H9 (cell line): Measurements from ENCODE around the gene ZNF260. TPM values are rescaled to one million over a fixed set of nuclear protein-coding genes. Genes with fewer than 3 reads are reported as not detected.

Experiments
- DNase-seq: peaks from one replicate; pipeline ENCODE4 v3.0.0-alpha.2; 2017
- H2AFZ ChIP-seq: one replicate; pipeline ENCODE4 v1.6.1; 2013; ENCODE audit warnings: mild to moderate bottlenecking, low read length, control low read depth, moderate library complexity
- H2AK5ac ChIP-seq: 2 replicates; pipeline ENCODE4 v1.6.1; 2013; ENCODE audit warnings: low read length, control low read depth, mixed read lengths; ENCODE audit not compliant: insufficient read length
- H2BK120ac ChIP-seq: one replicate; pipeline ENCODE4 v1.6.1; 2013; ENCODE audit warnings: low read depth, mild to moderate bottlenecking, low read length, control low read depth, inconsistent platforms; ENCODE audit not compliant: poor library complexity, severe bottlenecking
- H2BK12ac ChIP-seq: 2 replicates; pipeline ENCODE4 v1.6.1; 2013; ENCODE audit warnings: low read length, control low read depth, mixed read lengths, low read depth; ENCODE audit not compliant: insufficient read length
- H2BK15ac ChIP-seq: 2 replicates; pipeline ENCODE4 v1.6.1; 2013; ENCODE audit warnings: low read depth, low read length, control low read depth
- H2BK20ac ChIP-seq: one replicate; pipeline ENCODE4 v1.6.1; 2013; ENCODE audit warnings: low read depth, mild to moderate bottlenecking, low read length, control low read depth, inconsistent platforms; ENCODE audit not compliant: poor library complexity, severe bottlenecking
- H2BK5ac ChIP-seq: 2 replicates; pipeline ENCODE4 v1.6.1; 2013; ENCODE audit warnings: low read length, control low read depth, mixed read lengths; ENCODE audit not compliant: insufficient read length
- H3K14ac ChIP-seq: 2 replicates; pipeline ENCODE4 v1.6.1; 2013; ENCODE audit warnings: low read length, control low read depth; ENCODE audit not compliant: insufficient read depth
- H3K18ac ChIP-seq: 2 replicates; pipeline ENCODE4 v1.6.1; 2013; ENCODE audit warnings: low read depth, mild to moderate bottlenecking, mixed read lengths, low read length, control low read depth; ENCODE audit not compliant: insufficient read length
- H3K23ac ChIP-seq: 2 replicates; pipeline ENCODE4 v1.6.1; 2013; ENCODE audit warnings: low read length, control low read depth, mixed read lengths, low read depth; ENCODE audit not compliant: insufficient read length
- H3K23me2 ChIP-seq: 2 replicates; pipeline ENCODE4 v1.6.1; 2013; ENCODE audit warnings: low read depth, mild to moderate bottlenecking, mixed read lengths, low read length, control low read depth; ENCODE audit not compliant: insufficient read length, poor library complexity, severe bottlenecking
- H3K27ac ChIP-seq: 2 replicates; pipeline ENCODE4 v1.5.1; 2013; ENCODE audit warnings: low read length, control low read depth, mixed read lengths, low read depth; ENCODE audit not compliant: insufficient read length
- H3K27me3 ChIP-seq: 2 replicates; pipeline ENCODE4 v1.6.1; 2013; ENCODE audit warnings: low read length, control low read depth, inconsistent platforms; ENCODE audit not compliant: insufficient read depth
- H3K4ac ChIP-seq: 2 replicates; pipeline ENCODE4 v1.6.1; 2013; ENCODE audit warnings: low read depth, mild to moderate bottlenecking, control low read depth, inconsistent platforms, low read length, moderate library complexity
- H3K4me1 ChIP-seq: 2 replicates; pipeline ENCODE4 v1.6.1; 2013; ENCODE audit warnings: low read length, control low read depth, inconsistent platforms; ENCODE audit not compliant: insufficient read depth
- H3K4me2 ChIP-seq: 2 replicates; pipeline ENCODE4 v1.6.1; 2013; ENCODE audit warnings: low read length, control low read depth, mixed read lengths; ENCODE audit not compliant: insufficient read length, insufficient read depth
- H3K56ac ChIP-seq: 2 replicates; pipeline ENCODE4 v1.6.1; 2013; ENCODE audit warnings: low read depth, mild to moderate bottlenecking, mixed read lengths, low read length, control low read depth; ENCODE audit not compliant: insufficient read length
- H3K79me1 ChIP-seq: 2 replicates; pipeline ENCODE4 v1.6.1; 2013; ENCODE audit warnings: low read depth, mild to moderate bottlenecking, moderate library complexity, low read length, control low read depth, inconsistent platforms; ENCODE audit not compliant: insufficient read depth, poor library complexity, severe bottlenecking
- H3K79me2 ChIP-seq: 2 replicates; pipeline ENCODE4 v1.6.1; 2013; ENCODE audit warnings: low read length, control low read depth, inconsistent platforms; ENCODE audit not compliant: insufficient read depth
- H3K9ac ChIP-seq: 2 replicates; pipeline ENCODE4 v1.6.1; 2013; ENCODE audit warnings: low read length, control low read depth, mixed read lengths; ENCODE audit not compliant: insufficient read length; ENCODE audit errors: extremely low read depth
- H3K9me3 ChIP-seq: one replicate; pipeline ENCODE4 v1.6.1; 2013; ENCODE audit warnings: low read depth, low read length, inconsistent platforms; ENCODE audit not compliant: control insufficient read depth
- H3T11ph ChIP-seq: one replicate; pipeline ENCODE4 v1.6.1; 2013; ENCODE audit warnings: mild to moderate bottlenecking, low read length, control low read depth, inconsistent platforms
- H4K20me1 ChIP-seq: one replicate; pipeline ENCODE4 v1.6.1; 2013; ENCODE audit not compliant: control insufficient read depth, insufficient read length, insufficient read depth
- H4K5ac ChIP-seq: 2 replicates; pipeline ENCODE4 v1.6.1; 2013; ENCODE audit warnings: low read depth, mild to moderate bottlenecking, mixed read lengths, low read length, control low read depth; ENCODE audit not compliant: insufficient read length
- H4K8ac ChIP-seq: replicated peaks from 2 replicates; pipeline ENCODE4 v1.6.1; 2013; ENCODE audit warnings: low read length, control low read depth, mixed read lengths, low read depth; ENCODE audit not compliant: insufficient read length
- H4K91ac ChIP-seq: 2 replicates; pipeline ENCODE4 v1.6.1; 2013; ENCODE audit warnings: low read depth, mild to moderate bottlenecking, moderate library complexity, mixed read lengths, low read length, control low read depth; ENCODE audit not compliant: insufficient read length
- H3K27ac Mint-ChIP-seq, 3 experiments: 2 replicates in 2 of 3; 3 replicates in 1 of 3; pipeline ENCODE4 v1.8.0; 2020 to 2021; ENCODE audit warnings: mixed read lengths in 3 of 3, mild to moderate bottlenecking in 1 of 3, moderate library complexity in 1 of 3
- H3K27me3 Mint-ChIP-seq: 2 replicates; pipeline ENCODE4 v1.8.0; 2021; ENCODE audit warnings: low read depth, mild to moderate bottlenecking, moderate library complexity, mixed read lengths
- H3K36me3 Mint-ChIP-seq, 3 experiments: 2 replicates in 2 of 3; 3 replicates in 1 of 3; pipeline ENCODE4 v1.8.0; 2020 to 2021; ENCODE audit warnings: low read depth in 3 of 3, mixed read lengths in 3 of 3; ENCODE audit not compliant: insufficient read depth in 1 of 3
- H3K4me1 Mint-ChIP-seq, 2 experiments: 2 replicates each; pipeline ENCODE4 v1.8.0; 2020; ENCODE audit warnings: mixed read lengths in 2 of 2
- H3K4me3 Mint-ChIP-seq, 2 experiments: 2 replicates in 1 of 2; 3 replicates in 1 of 2; pipeline ENCODE4 v1.8.0; 2020 to 2021; ENCODE audit warnings: mild to moderate bottlenecking in 2 of 2, mixed read lengths in 2 of 2, moderate library complexity in 1 of 2
- H3K9me3 Mint-ChIP-seq, 2 experiments: 2 replicates in 1 of 2; 3 replicates in 1 of 2; pipeline ENCODE4 v1.8.0; 2020; ENCODE audit warnings: mild to moderate bottlenecking in 2 of 2, mixed read lengths in 2 of 2, moderate library complexity in 1 of 2
- CTCF ChIP-seq: fragments of 200-600 bp; sonication (generic); conservative IDR thresholded peaks from 3 replicates; pipeline ENCODE4 v1.8.0; 2021; ENCODE audit warnings: antibody characterized with exemption, mild to moderate bottlenecking
- WGBS: extraction: QIAGEN DNeasy Blood & Tissue Kit; methylation state at CpG from one replicate; pipeline ENCODE4 v1.1.7; 2013; ENCODE audit warnings: missing lambda C conversion rate, low lambda C conversion rate, mixed read lengths; ENCODE audit not compliant: insufficient read length; ENCODE audit errors: extremely low coverage; 5-methylcytosine and 5-hydroxymethylcytosine counted together
- total RNA-seq: library from RNA; stranded (reverse); gene quantifications from 2 replicates; pipeline ENCODE4 v1.2.1, GENCODE V29; 2021

Gene ZNF260
- total RNA-seq, 1 experiment from 2014 or later, result 22.5 TPM

- Histone ChIP-seq H4K8ac (no peak overlapping the region), H3K56ac (no peak overlapping the region), H3K9ac (no peak overlapping the region), H3K23ac (no peak overlapping the region), H3K14ac (no peak overlapping the region), H3K27me3 (no peaks in the 10 kb centered on the region), H4K20me1 (no peaks in the 10 kb centered on the region), H3K4ac (no peak overlapping the region), H3K27ac (no peak overlapping the region), H3K18ac (no peak overlapping the region), H3K79me2 (no peaks in the 10 kb centered on the region; the same call in 1 of the 2 replicates), H4K91ac (no peak overlapping the region), H2AK5ac (no peak overlapping the region), H3K4me2 (no peak overlapping the region), H4K5ac (no peak overlapping the region), H3K9me3 (no peaks in the 10 kb centered on the region), H2BK5ac (no peak overlapping the region), H3K4me1 (no peaks in the 10 kb centered on the region), H3T11ph (no peak overlapping the region), H2BK20ac (no peak overlapping the region), H2AFZ (no peak overlapping the region), H2BK15ac (no peak overlapping the region), H2BK12ac (no peak overlapping the region), H2BK120ac (no peak overlapping the region), H3K79me1 (no peaks in the 10 kb centered on the region), H3K23me2 (no peaks in the 10 kb centered on the region)
- no peak for TF ChIP-seq CTCF
- peaks cover 3 to 10% of the 10 kb centered on the region in 2 experiments; a peak in 2 of 4 replicates for H3K4me1 Mint-ChIP-seq
- 0 out of 5 replicates have a peak, but pooled peaks cover 1 to 2% of the 10 kb centered on the region in 2 experiments for H3K9me3 Mint-ChIP-seq
- no peak overlapping the region for H3K4me3 Mint-ChIP-seq
- no peaks in the 10 kb centered on the region for H3K27me3 Mint-ChIP-seq
- no peak overlapping the region for H3K27ac Mint-ChIP-seq
- no CpG with 5 or more reads among the region's 2 CpGs for WGBS
- DNase-seq, result no peak
- peaks cover 14 to 23% (median 17%) of the 10 kb centered on the region in 3 experiments for H3K36me3 Mint-ChIP-seq
Measured at GRCh38 chr19:36482876-36483275, 45.2 kb downstream of the ZNF260 start.

Other genes starting within 250 kb of the ZNF260 start
- gene ZFP14, start 149.1 kb downstream of the ZNF260 start, total RNA-seq, result 4.0 and 4.5 TPM in 2 replicates
- gene ZFP82, start 109.6 kb downstream of the ZNF260 start, total RNA-seq, result 18.7 and 20.1 TPM in 2 replicates
- gene ZNF566, start 38.7 kb downstream of the ZNF260 start, total RNA-seq, result 18.0 and 18.3 TPM in 2 replicates
- gene ZNF529, start 45.0 kb upstream of the ZNF260 start, total RNA-seq, result 16.9 and 19.9 TPM in 2 replicates
- 10.8 TPM in 2 replicates for gene ZNF382, start 77.0 kb upstream of the ZNF260 start, total RNA-seq
- gene ZNF461, start 138.6 kb upstream of the ZNF260 start, total RNA-seq, result 6.2 and 7.6 TPM in 2 replicates
- gene ZNF567, start 159.3 kb upstream of the ZNF260 start, total RNA-seq, result 15.9 and 16.1 TPM in 2 replicates
- gene ZNF850, start 244.5 kb upstream of the ZNF260 start, total RNA-seq, result 23.9 and 25.1 TPM in 2 replicates